Activated CD4-positive, CD25-positive, alpha-beta regulatory T cell treated with anti-CD3 and anti-CD28 coated beads, Interleukin-2, amount 50 U/mL, for 72 hours (primary cell): ENCODE data around the gene ATP11B.
"Not testable (repeated sequence)": the region's sequence is repeated elsewhere in the genome, so short reads cannot be mapped to it uniquely, and the experiment has no call there.

Experiments
- DNase-seq: peaks from one replicate; pipeline ENCODE4 v3.0.0; 2021

The ATP11B gene

DNA sequence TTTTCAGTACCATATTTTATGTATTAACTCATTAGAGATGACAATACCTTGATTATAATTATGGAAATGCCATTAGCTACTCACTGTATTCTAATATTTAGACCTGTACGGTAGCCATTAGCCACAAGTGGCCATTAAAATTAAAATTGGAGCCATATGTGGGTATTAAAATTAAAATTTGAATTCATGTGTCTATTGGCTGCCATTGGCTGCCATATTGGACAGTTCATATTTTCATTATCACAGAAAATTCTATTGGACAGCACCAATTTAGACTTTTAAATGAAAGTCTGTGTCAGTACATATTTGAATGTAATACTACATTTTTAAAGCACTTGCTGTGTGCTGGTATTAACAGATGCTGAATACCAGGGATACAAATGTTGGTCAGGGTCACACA is 3.0 kb downstream of the ATP11B start:
- DNase-seq: no peak

- no peak for DNase-seq
These were observed 4.6 kb downstream of the ATP11B start for GRCh38 chr3:182797876-182798275.

GRCh38 chr3:182799143-182799542 is 5.8 kb downstream of the ATP11B start:
- not testable (repeated sequence) for DNase-seq

DNA sequence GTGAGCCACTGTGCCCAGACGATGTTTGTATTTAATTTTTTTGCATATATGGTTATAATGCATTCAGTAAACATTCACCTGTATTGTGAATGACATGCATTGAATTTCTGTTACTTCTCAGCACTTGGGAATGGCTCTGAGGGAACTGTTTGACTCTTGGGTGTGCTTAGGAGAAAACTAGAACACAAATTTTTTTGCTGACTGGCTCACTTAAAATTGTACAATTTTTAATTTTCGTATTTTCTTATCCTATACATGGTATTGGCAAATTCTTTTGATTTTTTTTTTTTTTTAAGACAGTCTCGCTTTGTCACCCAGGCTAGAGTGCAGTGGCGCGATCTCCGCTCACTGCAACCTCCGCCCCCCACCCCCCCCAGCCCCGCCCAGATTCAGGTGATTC is 7.2 kb downstream of the ATP11B start:
- DNase-seq: no peak

DNA sequence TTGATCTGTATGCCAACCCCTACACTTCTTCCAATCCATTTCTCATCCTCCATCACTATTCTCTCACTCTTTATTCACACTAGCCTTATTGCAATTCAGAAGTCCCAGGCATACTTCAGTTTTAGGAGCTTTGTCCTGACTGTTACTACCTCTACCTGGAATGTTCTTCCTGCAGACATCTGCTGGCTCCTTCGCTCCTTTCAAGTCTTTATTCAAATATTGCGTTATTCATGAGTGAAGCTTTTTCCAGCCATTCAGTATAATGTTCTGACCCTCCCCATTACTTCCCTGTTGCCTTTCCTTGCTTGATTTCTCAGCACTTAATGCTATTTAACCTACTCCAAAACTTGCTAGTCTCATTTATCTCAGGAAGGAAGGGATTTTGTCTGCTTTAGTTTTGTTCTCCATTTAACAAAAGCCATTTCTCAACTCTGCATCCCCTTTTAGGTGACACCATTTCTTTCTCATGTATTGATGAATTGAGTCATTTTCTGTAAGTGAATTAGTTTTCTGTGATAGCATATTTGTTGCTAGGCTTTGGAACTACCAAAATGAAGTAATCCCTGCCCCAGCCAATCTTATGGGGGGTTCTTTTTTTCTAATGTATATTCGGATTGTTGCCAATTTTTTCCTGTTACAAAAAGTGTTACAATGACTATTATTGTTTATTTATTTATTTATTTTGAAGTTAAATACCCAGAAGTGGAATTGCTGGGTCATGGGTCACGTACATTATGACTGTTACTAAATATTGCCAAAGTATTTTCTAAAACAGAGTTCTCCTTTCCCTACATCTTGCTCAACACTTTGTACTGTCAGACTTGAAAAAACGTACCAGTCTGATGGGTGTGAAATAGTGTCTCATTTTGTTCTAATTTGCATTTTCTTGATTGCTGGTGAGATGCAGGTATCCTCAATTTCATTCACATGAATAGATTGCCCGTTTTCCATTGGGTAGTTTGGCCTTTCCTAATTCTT is 9.4 kb downstream of the ATP11B start:
- DNase-seq: no peak

GRCh38 chr3:182803596-182803995 is 10.3 kb downstream of the ATP11B start:
- DNase-seq: no peak

GRCh38 chr3:182807061-182807460 is 13.8 kb downstream of the ATP11B start:
- no peak for DNase-seq

DNA sequence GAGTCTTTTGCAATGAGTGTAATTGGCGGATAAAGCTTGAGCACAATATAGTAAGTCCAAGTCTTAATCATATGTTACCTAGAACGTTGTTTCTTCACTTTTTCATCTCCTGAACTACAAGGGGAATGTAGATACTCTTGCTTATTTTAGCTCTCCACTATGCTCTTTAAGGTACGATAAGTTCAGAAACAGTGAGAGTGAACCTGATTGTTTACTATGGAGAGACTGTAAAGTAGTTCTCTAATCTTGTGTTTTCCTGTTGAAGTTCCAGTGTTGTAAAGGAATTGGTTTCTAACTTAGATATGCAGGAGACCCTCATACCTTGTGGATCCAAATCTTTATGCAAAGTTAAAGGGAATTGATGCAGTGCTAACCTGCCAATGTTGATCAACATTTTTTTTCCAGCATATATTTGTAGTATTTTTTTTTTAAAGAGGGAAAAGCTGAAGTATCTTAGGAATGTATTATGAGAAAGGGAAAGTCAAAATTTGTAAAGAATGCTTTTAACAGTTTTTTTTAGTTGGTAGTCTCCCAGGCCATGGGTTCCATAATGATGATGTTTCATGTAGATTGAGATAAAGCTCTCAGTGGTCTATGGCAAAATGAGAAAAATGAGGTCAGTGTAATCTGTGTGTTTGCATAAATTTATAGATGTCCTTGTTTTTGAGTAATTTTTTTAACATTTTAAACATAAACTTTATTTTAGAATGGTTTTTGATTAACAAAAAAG is 14.9 kb downstream of the ATP11B start:
- DNase-seq: no peak

DNA sequence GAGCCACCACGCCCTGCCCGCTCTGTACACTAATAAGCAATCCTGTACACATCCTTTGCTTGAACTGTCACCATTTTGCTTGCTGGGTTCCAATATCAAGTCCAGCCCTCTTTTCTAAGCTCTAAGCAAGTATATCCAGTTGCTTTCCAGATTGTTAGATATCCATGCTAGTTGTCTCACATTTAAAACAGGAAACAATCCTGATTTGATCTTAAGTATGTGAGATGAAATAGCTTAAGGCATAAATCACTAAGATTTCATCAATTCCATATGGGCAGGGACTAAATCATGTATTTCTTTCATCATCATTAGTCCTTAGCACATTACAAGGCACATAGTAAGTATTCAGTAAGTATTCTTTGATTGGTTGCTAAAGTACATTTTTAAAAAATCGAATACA is 16.2 kb downstream of the ATP11B start:
- no peak for DNase-seq

- no peak for DNase-seq
These were observed 17.4 kb downstream of the ATP11B start for GRCh38 chr3:182810574-182811268.

GRCh38 chr3:182811269-182811596 is 17.9 kb downstream of the ATP11B start:
- no peak for DNase-seq

DNA sequence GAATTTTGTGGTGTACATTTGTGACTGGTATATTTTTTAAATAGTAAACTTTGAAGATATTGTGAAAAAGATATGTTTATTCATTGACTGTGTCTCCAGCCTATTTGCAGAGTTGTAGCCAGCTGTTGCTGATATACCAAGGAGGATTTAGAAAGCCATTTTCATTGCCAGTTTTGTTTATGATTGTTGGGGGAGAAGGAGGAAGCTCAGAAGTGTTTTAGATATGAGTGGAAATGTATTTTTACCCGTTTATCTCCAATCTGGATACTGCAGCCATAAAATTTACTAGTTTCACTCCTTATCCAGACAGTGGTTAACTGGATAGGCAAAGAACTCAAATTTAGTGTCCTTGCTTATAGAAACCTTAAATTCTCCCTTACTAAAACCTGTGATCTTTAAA is 18.8 kb downstream of the ATP11B start:
- no peak for DNase-seq

GRCh38 chr3:182814419-182815062 is 21.2 kb downstream of the ATP11B start:
- no peak for DNase-seq

- DNase-seq: no peak
These were observed 22.9 kb downstream of the ATP11B start for GRCh38 chr3:182816181-182816580.

- DNase-seq: no peak
These were observed 25.1 kb downstream of the ATP11B start for GRCh38 chr3:182818296-182818978.

DNA sequence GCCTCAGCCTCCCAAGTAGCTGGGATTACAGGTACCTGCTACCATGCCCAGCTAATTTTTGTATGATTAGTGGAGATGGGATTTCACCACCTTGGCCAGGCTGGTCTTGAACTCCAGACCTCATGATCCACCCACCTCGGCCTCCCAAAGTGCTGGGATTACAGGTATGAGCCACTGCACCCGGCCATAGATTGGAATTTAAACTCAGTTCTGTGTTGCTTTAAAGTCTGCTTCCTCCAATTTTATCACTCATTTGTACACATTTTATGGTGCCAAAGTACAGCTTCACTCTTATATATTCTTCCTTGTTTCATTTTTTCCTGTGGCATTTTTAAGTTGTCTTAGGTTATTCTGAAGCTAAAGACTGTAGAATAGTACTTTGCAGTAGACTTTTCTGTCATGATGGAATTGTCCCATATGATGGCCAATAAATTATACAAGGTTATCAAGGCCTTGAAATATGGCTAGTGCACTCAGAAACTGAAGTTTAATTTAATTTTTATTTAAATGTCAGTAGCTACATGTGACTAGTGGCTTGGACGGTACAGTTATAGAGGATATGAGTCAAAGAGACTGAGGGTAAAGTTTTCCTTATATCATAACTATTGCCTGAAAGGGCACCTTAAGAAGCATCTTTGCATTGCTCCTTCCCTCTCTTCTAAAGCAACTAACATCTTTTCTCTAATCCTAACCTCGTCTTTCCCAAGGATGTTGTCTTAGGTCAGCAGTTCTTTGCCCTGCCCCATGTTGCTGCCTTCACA is 28.1 kb downstream of the ATP11B start:
- DNase-seq: no peak

DNA sequence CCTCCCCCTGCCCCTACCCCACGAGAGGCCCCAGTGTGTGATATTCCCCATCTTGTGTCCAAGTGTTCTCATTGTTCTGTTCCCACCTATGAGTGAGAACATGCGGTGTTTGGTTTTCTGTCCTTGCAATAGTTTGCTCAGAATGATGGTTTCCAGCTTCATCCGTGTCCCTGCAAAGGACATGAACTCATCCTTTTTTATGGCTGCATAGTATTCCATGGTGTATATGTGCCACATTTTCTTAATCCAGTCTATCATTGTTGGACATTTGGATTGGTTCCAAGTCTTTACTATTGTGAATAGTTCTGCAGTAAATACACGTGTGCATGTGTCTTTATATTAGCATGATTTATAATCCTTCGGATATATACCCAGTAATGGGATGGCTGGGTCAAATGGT is 29.0 kb downstream of the ATP11B start:
- DNase-seq: not testable (repeated sequence)

DNA sequence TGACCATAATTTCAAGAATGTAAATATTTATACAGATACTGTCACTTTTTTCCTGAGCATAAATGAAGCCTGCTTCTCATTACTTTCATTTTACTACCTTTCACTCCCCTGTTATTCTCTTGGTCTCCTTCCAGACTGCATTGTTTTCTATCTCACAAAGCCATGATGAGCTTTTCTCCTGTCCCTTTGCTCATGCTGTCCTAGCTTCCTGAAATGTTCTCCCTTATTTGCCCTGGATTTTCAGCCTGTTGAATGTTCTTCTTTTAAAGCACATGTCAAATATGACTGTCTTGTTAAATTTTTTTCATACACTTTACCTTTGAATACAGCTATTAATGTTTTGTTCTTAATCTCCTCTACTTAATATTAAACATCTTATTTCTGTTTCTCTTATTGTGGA is 31.7 kb downstream of the ATP11B start:
- DNase-seq: no peak

GRCh38 chr3:182829761-182830405 is 36.6 kb downstream of the ATP11B start:
- no peak for DNase-seq

- DNase-seq: no peak
These were observed 44.7 kb downstream of the ATP11B start for GRCh38 chr3:182837855-182838454.

- DNase-seq: no peak
These were observed 50.2 kb downstream of the ATP11B start for GRCh38 chr3:182843478-182843877.
